GM19099 (cell line): ENCODE data around the gene TKTL1.

Source experiments
- POLR2A ChIP-seq: IDR thresholded peaks from 3 replicates; pipeline ENCODE4 v1.6.1; 2011; ENCODE audit warnings: low read depth; ENCODE audit not compliant: insufficient read length; ENCODE audit errors: extremely low read depth

TKTL1 gene

GRCh38 chrX:154358011-154358410 lies 62.4 kb downstream of the TKTL1 start:
- TF ChIP-seq POLR2A, result no peak

DNA sequence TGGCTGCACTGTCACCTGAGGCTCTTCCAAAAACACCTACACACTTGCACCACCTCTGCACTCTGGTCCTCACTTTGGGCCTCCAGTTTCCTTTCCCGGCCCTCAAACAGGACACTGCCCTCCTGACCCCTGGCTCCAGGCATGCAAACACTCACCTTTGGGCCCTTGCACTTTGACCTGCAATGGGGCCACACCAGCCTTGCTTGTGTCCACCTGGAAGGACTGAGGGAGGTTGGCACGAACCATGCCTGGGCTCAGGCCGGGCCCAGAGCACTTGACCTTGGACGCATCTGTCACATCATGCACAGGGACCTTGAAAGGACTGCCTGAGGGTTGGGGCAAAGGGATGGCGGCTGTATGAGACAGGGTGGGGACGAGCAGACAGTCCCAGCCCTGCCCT lies 63.2 kb downstream of the TKTL1 start:
- TF ChIP-seq POLR2A, result no peak

- TF ChIP-seq POLR2A, result no peak
These were observed 64.0 kb downstream of the TKTL1 start for GRCh38 chrX:154359362-154360154.

GRCh38 chrX:154360155-154360713 lies 64.6 kb downstream of the TKTL1 start:
- TF ChIP-seq POLR2A, result no peak

GRCh38 chrX:154362085-154362742 lies 66.6 kb downstream of the TKTL1 start:
- no peak for TF ChIP-seq POLR2A

- no peak for TF ChIP-seq POLR2A
These were observed 68.3 kb downstream of the TKTL1 start for GRCh38 chrX:154363706-154364439.

GRCh38 chrX:154365052-154365600 lies 69.5 kb downstream of the TKTL1 start:
- no peak for TF ChIP-seq POLR2A

DNA sequence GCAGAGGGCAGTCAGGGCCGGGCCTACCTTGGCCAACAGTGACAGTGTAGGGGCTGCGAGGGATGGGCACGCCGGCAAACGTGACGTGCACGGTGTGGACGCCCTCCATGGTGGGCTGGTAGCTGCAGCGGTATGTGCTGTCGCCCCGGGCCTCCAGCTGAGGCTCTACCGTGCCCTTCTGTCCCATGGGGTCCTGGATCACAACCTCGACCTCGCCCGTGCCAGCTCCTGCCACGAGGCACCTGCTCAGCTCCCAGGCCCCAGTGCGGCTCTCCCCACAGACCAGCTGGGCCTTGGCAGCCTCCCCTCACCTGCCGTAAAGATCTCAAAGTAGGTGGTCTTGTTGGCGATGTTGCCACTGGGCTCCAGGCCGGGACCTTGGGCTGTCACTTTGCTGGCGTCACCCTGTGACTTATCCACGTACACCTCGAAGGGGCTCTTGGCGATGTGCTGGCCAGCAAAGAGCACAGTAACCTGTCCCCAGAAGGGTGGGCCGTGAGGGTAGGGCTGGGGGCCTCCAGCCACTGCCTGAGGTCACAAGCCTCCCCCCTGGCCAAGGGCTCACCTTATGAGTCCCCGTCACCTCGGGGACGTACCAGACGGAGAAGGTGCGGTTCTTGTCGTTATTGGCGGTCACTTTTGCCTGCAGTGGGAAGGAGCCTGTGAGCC lies 70.5 kb downstream of the TKTL1 start:
- no peak for TF ChIP-seq POLR2A

DNA sequence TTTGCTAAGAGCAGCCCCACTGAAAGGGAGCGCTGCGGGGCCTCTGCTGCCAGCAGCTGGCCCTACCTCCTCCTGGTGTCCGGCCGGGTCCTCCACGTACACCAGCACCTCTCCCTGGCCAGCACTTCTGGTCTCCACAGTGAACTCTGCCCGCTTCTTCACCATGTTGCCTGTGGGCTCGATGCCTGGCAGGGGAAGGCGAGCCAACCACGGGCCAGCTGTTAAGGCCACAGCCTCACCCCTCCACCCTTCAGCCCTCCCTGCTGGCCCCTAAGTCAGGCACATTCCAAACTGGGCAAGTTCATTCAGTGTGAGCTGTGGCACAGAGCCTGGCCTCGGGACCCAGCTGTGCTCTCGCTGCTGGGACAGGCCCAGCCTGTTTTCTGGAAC lies 71.1 kb downstream of the TKTL1 start:
- no peak for TF ChIP-seq POLR2A

DNA sequence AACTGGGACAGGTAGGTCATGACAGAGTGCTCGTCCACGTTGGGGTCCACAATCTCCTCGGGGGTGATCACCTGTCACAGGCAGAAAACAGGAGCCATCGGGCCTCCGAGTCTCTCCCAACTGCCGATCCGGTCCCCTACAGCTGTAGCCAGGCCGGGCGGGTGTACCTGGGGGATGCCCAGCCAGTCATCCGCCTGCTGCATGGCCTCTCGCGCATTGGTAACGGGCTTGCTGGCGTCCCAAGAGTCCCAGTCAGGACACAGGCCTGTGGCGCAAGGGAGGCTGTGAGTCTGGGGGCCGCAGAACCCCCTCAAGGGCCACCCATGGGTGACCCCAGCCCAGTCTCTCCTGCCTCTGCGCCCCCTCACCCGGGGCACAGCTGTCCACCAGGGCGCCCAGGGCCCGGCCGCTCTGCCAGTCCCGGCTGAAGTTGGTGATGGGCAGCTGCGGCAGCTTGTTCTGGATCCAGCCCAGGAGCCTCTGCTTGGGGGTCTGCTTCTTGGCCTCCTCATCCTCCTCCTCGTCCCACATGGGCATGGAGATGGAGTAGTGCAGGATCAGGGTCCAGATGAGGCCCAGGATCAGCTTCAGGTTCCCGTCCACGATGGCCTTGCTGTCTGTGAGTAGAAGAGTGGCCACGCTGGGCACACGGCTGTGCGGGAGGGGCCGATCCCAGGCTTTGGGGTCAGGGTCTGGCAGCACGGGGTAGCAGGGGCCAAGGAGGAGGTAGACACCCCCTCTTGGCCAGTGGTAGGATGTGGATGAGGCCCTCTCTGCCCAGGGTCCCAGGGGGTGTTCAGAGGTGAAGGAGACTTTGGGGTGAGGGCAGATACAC lies 72.1 kb downstream of the TKTL1 start:
- TF ChIP-seq POLR2A, result no peak

GRCh38 chrX:154368630-154369448 lies 73.2 kb downstream of the TKTL1 start:
- TF ChIP-seq POLR2A, result peak; percentile 36

- no peak for TF ChIP-seq POLR2A
These were observed 74.1 kb downstream of the TKTL1 start for GRCh38 chrX:154369449-154370299.
